Adipose tissue (tissue), 3 donors: ENCODE measurements around the gene RPL10. TPM values are rescaled to one million over a fixed set of nuclear protein-coding genes. Genes with fewer than 3 reads are reported as not detected.
A peak's percentile ranks its signal among the peaks of the same experiment; 100 is the strongest.

Source experiments
- H3K27ac ChIP-seq: one replicate; pipeline ENCODE4 v1.5.1; 2013; ENCODE audit warnings: low read depth, low read length
- WGBS, 3 donors: extraction: QIAGEN DNeasy Blood & Tissue Kit; methylation state at CpG; one replicate each; pipeline ENCODE4 v1.1.7; 2013; 5-methylcytosine and 5-hydroxymethylcytosine counted together
- polyA plus RNA-seq, 3 donors: library from polyadenylated mRNA; stranded (reverse); fragments of 200-250 nt; gene quantifications; one replicate each; pipeline ENCODE4 v1.2.3, GENCODE V29; 2013
- donor health status: healthy with polysubstance abuse.
- donor health status: Bipolar disorder and iron deficiency.
- donor health status: healthy.

The RPL10 gene
- polyA plus RNA-seq, 3 donors, result 6,483 to 8,176 (median 7,781) TPM

- peak within 1 kb of the TSS; percentile 33 for H3K27ac ChIP-seq
- WGBS, 3 donors, result 1 to 27% methylated on average over 61 to 76 of the region's 93 CpGs; no CpG with 5 or more reads in 1 of the 3 donors
Measured at GRCh38 chrX:154436983-154437752, 39.0 kb downstream of the RPL10 start, which contains the start of gene GDI1. TSS of gene GDI1 (plus strand) at chrX:154437154. CDS start at chrX:154437255, 101 bp downstream.

- no peak overlapping the region for H3K27ac ChIP-seq
- 48 to 66% (median 52%) methylated on average over 26 to 28 of the region's 28 CpGs for WGBS, 3 donors
Measured at GRCh38 chrX:154437971-154438893, 40.1 kb downstream of the RPL10 start.

- H3K27ac ChIP-seq, result no peak overlapping the region
- WGBS, 3 donors, result 89 to 98% (median 89%) methylated on average over 13 to 18 of the region's 18 CpGs
Measured at GRCh38 chrX:154439841-154440240, 41.7 kb downstream of the RPL10 start.

- WGBS, 3 donors, result 84 to 87% (median 87%) methylated on average over 14 to 17 of the region's 17 CpGs
- H3K27ac ChIP-seq, result no peak overlapping the region
Measured at GRCh38 chrX:154440623-154441357, 42.6 kb downstream of the RPL10 start.

GRCh38 chrX:154441564-154441963 is 43.4 kb downstream of the RPL10 start:
- no peak overlapping the region for H3K27ac ChIP-seq
- 85 to 94% (median 90%) methylated on average over 10 to 11 of the region's 11 CpGs for WGBS, 3 donors

GRCh38 chrX:154441984-154442707 is 44.0 kb downstream of the RPL10 start:
- 86 to 92% (median 88%) methylated on average over 18 to 21 of the region's 21 CpGs for WGBS, 3 donors
- no peak overlapping the region for H3K27ac ChIP-seq

- 8 to 38% (median 11%) methylated on average over 9 to 10 of the region's 10 CpGs for WGBS, 3 donors
- no peak overlapping the region for H3K27ac ChIP-seq
Measured at GRCh38 chrX:154443479-154443910, 45.3 kb downstream of the RPL10 start.

GRCh38 chrX:154443992-154444754 is 46.0 kb downstream of the RPL10 start, which contains the start of gene FAM50A:
TSS of gene FAM50A (plus strand) at chrX:154444141. CDS start at chrX:154444236, 95 bp downstream.
- 2 to 28% (median 8%) methylated on average over 12 to 80 of the region's 94 CpGs for WGBS, 3 donors

GRCh38 chrX:154444755-154445246 is 46.6 kb downstream of the RPL10 start:
- WGBS, 3 donors, result 66 to 74% (median 69%) methylated on average over 5 to 12 of the region's 13 CpGs
- H3K27ac ChIP-seq, result peak overlapping the region; percentile 38

More at GRCh38 chrX:154443992-154444754, 46.0 kb downstream of the RPL10 start, which contains the start of gene FAM50A:
- H3K27ac ChIP-seq, result peak within 1 kb of the TSS; percentile 38

GRCh38 chrX:154445776-154446175 is 47.6 kb downstream of the RPL10 start:
- WGBS, 3 donors, result 94 to 95% (median 95%) methylated on average over 11 to 16 of the region's 16 CpGs
- no peak overlapping the region for H3K27ac ChIP-seq

GRCh38 chrX:154446430-154446829 is 48.3 kb downstream of the RPL10 start:
- H3K27ac ChIP-seq, result no peak overlapping the region
- WGBS, 3 donors, result 93 to 98% (median 93%) methylated on average over 8 to 12 of the region's 12 CpGs

GRCh38 chrX:154448484-154448883 is 50.3 kb downstream of the RPL10 start:
- 87 to 95% (median 90%) methylated on average over 10 to 14 of the region's 14 CpGs for WGBS, 3 donors
- no peak overlapping the region for H3K27ac ChIP-seq

GRCh38 chrX:154449618-154450017 is 51.4 kb downstream of the RPL10 start:
- 87 to 94% (median 89%) methylated on average over 12 to 18 of the region's 18 CpGs for WGBS, 3 donors
- no peak overlapping the region for H3K27ac ChIP-seq

- H3K27ac ChIP-seq, result no peak overlapping the region
- WGBS, 3 donors, result 89 to 98% (median 94%) methylated on average over 15 to 17 of the region's 17 CpGs
Measured at GRCh38 chrX:154450312-154450711, 52.1 kb downstream of the RPL10 start.
